ENCODE data around the gene ABHD16B.
A peak's percentile ranks its signal among the peaks of the same experiment; 100 is the strongest.
"Not testable (repeated sequence)": the region's sequence is repeated elsewhere in the genome, so short reads cannot be mapped to it uniquely, and the experiment has no call there.

ABHD16B gene

DNA sequence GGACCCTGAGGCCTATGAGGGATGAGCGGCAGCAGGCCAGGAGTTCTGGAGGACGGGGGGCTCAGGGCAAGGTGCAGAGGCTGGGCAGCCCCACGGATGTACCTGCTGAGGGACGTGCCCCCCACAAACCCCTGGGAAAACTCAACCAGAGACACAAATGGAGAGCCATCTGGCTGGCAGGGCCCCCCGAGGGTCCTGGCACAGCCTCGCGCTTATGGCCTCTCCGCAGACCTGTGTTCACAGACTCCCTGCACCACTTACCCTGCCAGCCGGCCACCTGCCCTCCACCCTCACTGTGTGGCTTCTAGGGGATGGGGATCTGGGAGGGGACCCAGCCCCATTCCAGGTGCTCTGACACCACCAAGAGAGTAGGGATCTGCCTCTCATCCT, 26.8 kb upstream of the ABHD16B start:
- DNase-seq (ENCODE audit: low read depth in 2 of 2) = no peak

DNA sequence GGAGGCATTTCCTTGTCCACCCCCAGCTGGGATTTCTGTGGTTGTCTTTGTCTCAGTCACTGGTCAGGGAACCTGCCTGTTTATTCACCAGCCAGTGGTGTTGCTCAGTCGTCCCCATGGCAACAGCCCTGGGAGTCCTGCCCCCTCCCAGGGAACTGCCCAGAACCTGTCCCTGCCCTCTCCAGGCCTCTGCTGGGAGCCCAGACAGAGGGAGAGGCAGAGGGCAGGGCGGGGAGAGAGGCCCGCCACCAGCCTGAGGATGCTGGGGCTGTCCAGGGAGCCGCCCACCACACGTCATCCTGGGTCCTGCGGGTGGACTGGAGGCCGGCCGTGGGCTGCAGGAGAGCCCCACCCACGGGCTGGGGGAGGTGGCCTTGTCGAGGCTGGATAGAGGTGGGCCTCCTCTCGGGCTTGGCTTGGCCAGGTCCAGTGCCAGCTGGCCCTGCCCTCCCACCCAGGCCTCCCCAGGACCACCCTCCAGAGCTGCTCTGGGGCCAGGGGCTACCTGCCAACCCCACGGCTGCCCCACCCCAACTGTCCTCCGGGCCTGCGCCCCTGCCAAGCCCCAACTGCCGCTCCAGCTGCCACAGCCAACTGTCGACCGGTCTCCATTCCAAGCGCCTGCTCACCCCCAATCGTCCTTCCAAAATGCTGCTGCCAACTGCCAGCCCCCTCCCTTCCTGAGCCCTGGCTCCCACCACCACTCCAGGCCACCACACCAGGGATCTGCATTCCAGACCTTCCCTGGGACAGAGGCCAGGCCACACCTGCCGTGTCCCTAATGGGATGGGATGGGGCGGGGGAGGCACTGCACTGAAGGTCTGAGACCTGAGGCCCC, 26.1 kb upstream of the ABHD16B start:
- DNase-seq (ENCODE audit: low read depth in 2 of 2) = peak; percentile 63 to 65

DNA sequence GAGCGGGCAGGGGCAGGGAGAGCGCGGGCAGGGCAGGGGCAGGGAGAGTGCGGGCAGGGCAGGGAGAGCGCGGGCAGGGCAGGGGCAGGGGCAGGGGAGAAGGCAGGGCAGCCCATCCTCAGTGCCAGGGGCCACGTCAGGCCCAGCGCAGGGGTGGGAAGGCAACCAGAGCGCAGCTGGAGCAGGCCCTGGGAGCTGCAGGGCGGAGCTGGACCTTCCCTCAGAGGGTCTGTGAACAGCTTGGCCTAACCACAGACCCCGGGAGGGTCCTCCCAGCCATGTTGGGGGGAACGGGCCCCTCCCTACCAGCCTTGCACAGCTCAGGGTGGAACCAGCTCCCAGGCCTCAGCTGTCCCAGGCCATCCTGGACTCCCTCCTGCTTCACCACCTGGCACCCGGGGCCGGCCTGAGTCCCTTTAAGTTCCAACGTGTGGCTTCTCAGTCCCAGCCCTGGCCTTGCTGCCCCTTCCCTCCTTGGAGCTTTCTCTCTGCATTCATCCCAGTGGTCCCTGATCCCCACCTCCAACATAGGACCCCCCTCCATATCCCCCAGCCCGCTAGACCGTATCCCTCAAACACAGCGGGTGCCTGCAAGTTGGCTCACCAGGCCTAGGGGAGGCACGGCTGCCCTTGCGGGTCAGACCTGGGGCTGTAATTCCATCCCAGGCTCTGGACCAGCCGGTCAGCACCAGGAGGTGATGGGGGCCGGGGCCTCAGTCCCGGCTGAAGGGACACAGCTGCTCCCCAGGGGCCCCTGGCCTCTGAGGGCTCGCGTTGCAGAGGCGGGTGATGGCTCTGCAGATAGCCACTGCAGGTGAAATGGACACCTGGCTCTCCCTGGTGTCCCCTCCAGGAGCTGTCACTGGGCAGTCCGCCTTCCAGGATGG, 24.6 kb upstream of the ABHD16B start:
- DNase-seq (ENCODE audit: low read depth in 2 of 2) = no peak

DNA sequence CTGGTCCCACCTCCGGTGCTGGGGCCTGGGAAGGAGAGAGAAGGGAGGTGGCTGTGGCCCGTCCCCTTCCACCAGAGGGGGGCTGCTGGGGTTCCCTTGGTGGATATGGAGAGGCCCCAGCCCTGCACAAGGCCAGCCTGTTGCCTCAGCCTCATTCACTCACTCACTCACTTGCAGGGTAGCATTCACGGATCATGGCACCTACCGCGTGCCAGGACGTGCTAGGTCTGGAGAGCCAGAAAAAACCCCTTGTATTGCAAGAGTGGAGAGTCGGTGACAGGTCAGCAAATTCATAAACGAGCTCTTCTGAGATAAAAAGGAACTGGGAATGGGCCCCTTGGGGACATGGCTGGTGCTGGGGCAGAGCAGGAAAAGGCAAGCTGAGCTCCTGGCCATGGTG, 23.8 kb upstream of the ABHD16B start:
- no peak for DNase-seq (ENCODE audit: low read depth in 2 of 2)

DNA sequence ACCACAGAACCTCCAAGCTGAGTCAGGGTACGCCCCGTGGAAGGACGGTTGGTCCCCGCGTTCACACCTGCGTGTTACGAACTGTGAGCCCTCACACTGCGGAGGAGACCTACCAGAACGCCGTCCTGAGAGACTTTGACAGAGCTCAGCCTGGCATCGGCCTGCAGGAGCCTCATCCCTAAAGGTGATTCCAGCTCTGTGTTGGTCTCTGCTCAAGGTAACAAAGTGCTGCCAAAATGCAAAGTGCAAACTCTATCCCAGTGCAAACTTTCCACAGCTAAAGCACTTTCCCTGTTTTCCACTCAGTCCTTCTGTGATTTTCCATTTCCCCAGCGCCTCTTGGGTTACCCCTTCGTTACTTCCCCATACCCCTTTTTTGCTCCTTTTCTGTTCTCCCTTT, 21.7 kb upstream of the ABHD16B start:
- no peak for DNase-seq (ENCODE audit: low read depth in 2 of 2)

DNA sequence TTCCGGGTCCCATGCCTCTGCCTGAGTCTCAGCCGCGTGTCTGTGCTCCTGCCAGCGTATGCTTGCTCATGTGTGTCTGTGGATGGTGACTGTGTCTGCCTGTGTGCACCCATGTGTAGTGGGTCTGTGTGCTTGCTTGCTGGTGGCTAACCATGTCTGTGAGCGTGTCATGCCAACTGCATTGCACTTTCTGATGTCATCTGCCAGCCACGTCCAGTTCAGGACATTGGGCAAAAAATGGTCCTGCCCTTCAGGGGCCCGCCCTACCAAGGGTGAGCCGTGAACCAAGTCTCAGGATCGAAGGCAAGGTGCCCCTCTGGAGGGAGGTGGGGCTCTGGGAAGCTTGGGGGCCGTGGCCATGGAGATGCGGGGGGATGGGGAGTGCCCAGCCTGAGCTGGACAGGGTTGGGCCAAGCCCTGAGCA, 20.9 kb upstream of the ABHD16B start:
- DNase-seq (ENCODE audit: low read depth in 2 of 2) = no peak

DNA sequence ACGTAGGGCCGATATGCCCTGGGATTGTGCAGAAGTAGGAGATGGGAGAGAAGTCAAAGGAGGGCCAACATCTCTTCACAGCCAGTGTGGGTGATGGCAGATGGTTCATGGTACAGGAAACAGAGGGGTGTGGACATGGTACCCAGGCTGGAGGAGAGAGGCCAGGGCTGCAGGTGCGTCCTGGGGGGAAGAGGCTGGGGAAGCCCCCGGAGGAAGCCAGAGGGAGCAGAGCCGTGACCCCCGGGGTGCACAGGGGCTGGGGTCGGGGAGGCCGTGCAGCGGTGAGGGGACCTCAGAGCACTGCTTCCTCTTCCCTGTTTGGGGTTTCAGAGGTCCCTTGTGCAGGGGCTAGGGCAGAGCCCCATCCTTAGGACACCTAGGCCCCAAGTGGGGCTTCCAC, 19.0 kb upstream of the ABHD16B start:
- no peak for DNase-seq (ENCODE audit: low read depth in 2 of 2)

DNA sequence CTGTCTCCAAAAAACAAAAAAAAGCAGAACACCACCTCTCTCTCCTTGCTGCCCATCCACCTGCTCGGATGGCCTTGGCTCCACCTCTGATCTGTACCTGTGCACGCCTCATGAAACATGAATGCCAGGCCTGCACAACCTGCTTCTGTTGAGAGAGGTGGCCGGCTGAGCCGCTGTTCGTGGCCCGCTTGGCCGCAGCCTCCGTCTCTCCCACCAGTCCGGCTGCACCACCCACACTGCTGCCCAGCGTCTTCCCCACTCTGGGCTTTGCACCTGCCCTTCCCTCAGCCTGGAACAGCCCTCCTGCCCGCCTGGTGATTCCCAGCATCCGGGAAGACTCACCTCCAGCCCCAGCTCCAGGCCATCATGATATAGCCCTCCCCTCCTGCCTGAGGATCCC, 18.1 kb upstream of the ABHD16B start:
- no peak for DNase-seq (ENCODE audit: low read depth in 2 of 2)

DNA sequence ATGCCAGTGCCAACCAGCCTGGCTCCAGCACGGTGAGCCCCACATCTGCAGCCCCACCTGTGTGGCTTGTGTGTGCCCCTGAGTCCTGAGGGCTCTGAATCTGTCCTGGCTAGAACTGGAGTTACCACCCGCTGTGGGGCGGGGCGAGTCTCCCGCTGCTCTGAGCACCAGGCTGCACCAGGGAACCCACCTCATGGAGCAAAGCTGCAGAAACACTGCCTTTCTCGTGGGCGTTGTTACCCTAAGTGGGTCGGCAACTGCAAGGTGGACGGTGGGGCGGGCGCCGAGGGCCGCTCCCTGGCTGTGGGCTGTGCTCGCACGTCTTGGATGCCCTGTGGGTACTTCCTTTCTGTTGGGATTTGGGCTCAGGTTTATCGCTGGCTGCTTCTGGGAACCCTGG, 17.5 kb upstream of the ABHD16B start:
- no peak for DNase-seq (ENCODE audit: low read depth in 2 of 2)

DNA sequence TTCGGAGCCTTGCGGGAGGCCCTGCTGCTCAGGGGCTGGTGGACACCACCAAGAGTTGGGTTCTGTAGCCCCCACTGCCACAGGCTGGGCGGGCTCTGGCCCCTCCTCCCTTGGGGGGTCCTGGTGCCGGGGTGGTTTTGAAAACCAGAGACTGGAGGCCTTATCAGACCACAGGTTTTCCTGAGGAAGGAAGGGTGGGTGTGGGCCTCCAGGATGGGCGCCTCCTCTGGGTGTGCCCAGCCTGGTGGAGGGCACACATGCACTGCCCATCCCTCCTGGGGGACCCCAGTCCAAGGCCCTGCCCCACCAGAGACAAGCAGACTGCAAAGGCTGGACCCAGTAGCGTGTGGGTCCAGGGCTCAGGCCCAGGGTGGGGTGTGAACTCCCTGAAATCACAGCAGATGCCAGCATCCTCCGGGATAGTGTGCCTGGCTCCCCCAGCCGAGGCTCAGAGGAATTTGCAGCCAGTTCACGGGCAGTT, 16.7 kb upstream of the ABHD16B start:
- no peak for DNase-seq (ENCODE audit: low read depth in 2 of 2)

DNA sequence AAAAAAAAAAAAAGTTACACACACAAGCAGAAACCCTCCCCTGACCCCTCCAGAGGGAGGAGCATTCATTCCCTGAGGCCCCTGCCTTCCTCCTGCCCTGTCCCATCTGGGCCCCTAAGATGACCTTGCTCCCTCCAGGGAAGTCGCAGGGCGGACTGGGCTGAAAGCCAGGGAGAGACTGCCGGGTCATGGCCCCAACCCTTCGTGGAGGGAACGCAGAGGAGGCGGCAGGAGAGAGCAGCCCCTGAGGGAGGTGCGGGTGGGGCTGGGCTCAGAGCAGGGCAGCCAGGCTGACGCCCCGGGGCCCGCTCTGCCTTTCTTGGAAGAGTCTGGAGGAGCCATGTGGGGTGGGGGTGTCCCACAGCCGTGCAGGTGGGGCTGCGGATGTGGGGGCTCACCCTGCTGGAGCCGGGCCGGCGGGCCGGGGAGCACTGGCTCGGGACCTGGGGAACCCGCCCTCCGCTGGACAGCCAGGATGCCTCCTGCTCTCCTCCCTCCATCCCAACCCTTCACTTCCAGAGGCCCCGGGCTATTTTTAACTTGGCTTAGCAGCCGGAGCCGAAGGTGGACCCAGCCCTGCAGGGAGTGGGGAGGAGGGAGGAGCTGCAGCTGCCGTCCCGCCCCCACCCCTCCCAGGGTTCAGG, 15.0 kb upstream of the ABHD16B start:
- no peak for DNase-seq (ENCODE audit: low read depth in 2 of 2)

DNA sequence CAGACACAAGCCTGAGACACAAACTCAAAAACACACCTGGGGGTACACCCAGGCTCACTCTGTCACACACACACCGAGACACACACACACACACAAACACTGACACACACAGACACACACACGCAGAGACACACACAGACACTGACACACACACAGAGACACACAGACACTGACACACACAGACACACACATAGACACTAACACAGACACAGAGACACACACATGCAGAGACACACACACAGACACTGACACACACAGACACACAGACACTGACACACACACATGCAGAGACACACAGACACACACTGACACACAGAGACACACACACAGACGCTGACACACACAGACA, 14.4 kb upstream of the ABHD16B start:
- DNase-seq (ENCODE audit: low read depth in 2 of 2) = no peak

DNA sequence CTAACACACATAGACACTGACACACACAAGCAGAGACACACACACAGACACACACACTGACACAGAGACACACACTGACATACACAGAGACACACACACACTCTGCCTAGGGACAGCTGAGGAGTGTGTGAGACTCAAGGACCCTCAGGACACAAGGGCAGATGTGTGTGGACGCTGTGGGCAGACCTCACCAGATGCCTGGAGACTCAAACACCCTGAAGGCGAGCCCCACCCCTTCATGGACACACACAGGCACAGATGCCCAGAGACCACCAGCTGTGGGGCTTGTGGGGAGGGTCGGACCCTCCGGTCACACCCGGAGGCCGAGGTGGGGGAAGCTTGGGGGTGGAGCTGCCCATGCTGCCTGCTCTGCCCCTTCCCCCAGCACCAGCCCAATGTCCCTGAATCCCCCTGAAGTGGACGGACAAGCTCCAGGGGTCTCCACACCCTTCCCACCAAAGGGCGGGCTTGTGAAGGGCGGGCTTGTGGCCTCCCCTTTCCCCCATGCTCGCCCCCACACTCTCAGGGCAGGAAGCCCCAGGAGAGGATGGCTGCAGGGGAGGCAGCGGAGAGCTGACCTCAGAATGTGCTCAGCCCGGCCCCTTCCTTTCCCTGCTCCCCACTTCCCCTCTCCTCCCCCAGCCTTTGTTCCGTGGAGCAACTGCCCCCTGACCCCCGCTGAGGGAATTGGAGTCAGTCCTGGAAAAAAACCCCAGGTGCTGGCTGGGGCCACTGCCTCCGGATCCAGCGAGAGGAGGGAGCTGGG, 13.9 kb upstream of the ABHD16B start:
- no peak for DNase-seq (ENCODE audit: low read depth in 2 of 2)

DNA sequence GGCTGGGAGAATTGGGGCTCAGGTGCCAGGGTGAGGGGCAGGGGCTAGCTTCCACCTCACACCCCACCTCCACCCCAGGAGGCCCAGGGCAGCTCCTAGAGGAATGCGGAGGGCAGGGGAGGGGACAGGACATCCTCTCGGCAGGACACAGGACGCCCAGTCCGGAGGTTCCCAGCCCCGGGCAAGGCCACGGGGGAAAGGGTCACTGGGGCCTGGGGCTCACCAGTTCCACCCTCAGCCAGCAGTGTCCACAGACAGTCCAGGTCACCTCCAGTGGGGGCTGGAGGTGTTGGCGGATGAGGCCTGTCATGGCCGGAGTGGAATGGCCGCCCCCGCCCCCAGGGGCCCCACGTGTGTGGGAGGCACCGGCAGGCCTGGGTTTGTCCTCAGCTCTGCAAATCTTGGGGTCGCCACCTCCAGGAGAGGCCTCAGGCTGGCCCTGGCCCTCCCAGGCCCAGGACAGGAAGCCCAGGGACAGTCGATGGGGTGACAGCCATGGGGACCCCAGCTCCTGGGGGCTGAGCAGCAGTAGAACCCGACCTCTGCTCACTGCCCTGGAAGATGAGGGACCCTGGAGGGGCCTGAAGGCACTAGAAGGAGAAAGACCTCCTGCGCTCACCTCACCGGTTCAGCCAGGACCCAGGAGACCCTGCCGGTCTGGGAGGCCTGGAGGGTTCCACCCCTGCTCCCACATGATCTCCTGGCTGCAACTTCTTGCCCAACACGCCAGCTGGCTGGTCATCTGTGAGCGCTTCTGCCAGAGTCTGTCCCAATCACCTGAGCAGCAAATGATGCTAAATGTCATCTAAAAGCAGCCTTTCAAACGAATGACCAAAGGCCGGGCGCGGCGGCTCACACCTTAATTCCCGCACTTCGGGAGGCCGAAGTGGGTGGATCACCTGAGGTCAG, 13.0 kb upstream of the ABHD16B start:
- DNase-seq (ENCODE audit: low read depth in 2 of 2) = no peak

DNA sequence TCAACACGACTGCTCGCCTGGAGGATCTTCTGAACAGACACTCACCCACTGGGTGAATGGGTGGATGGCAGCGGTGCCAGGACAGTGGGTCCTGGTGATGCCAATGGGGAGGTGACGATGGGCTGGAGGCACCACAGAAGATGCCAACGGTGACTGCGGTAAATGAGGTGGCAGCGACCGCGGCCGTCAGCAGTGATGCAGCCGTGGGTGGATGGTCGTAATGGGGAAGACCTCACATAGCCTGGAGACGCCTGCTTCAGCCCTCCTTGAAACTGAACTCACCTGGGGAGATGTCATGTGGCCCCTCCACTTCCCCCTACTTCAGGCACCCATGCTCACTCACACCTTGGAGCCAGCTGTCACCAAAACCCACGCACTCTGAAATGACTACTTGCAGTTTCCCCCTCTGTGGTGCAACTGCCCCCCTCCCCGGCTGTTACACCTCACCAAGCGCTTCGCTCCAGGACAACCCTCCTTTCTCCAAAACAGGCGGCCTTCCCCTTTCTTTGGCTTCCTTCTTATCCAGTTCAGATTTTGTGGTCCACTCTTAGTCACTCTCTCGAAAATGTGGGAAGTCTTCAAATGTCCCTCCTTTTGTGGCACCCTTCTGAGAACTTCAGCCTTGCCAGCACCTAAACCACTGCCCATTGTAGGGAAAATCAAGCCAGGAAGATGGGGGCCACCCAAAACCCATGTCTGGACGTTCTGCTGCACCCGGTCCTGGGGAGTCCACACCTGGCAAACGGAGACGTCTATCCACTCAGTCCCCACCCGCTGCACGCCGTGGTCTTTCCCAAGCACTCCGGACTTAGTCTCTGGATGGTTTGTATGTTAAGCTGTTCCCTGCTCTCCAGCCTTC, 10.4 kb upstream of the ABHD16B start:
- no peak for DNase-seq (ENCODE audit: low read depth in 2 of 2)

DNA sequence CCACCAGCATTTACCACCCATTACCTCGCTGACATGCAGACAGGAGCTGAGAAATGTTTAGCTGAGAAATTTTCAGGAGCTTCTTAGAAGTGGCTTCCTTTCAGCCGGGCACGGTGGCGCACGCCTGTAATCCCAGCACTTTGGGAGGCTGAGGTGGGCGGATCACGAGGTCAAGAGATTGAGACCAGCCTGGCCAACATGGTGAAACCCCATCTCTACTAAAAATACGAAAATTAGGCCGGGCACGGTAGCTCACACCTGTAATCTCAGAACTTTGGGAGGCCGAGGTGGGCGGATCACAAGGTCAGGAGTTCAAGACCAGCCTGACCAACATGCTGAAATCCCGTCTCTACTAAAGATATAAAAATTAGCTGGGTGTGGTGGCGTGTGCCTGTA, 9.8 kb upstream of the ABHD16B start:
- DNase-seq (ENCODE audit: low read depth in 2 of 2) = not testable (repeated sequence)

DNA sequence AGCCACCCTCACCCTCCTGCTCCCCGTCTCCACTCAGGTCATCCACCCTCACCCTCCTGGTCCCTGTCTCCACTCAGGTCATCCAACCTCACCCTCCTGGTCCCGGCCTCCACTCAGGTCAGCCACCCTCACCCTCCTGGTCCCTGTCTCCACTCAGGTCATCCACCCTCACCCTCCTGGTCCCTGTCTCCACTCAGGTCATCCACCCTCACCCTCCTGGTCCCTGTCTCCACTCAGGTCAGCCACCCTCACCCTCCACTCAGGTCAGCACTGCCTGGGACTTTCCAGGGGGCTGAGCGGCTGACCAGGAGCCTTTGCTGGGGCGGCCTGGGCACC, 7.6 kb upstream of the ABHD16B start:
- not testable (repeated sequence) for DNase-seq (ENCODE audit: low read depth in 2 of 2)

DNA sequence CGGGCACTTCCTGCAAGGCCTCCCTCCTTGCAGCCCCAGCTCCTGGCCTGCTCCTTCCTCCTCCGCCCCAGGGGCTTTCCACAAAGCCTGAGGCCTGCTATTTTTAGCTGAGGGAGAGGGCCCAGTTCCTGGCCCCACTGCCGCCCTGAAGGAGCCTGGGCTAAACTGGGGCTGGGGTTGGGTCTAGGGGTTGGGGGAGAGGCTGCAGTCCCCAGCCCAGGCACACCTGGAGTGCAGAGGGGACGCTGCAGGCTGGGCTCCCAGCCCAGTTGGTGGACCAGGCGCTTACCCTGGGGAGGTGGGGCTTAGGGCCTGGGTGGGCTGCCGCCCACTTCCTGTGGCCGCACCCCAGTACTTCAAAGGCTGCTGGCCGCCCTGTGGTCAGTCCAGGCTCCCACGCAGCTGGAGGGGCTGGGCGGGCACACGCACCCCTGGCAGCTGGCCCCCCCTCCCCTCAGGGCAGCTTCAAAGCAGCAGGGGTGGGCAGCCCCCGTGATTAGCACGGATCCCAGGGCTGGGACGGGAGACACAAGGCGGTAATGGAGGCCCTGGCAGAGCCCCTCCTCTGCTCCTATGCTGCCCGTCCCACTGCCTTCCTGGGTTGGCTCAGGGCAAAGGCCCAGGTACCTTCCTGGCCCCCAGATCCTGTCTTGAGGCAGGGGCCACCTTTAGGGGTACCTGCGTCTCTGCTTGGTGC, 7.1 kb upstream of the ABHD16B start:
- DNase-seq (ENCODE audit: low read depth in 2 of 2) = no peak

DNA sequence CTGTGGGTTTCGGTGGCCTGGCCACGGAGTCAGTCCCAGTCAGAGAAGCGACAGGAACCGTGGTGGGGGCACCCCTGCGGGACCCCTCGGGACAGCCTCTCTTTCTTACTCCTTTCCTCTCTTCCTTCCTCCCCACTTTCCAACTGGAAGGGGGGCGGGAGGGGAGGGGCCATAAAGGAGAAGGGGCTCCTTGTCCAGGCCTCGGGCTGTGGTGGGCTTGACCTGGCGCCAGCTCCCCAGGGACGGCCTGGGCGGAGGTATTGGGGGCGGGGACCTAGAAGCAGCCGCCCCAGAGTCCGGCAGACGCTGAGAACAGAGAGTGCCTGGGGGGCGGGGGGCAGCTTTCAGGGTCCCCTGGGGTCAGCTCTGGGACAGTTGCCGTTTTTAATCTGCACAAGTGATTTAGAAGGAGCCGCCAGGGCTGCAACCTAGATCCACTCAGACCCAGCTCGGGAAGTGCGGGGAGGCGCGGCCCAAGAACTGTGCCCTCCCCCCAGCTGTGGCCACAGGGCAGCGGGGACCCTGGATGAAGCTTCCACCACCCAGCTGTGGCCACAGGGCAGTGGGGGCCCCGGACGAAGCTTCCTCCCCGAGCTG, 6.4 kb upstream of the ABHD16B start:
- DNase-seq (ENCODE audit: low read depth in 2 of 2) = no peak

All from fibroblast of skin of left biceps (primary cell).